Tongue (tissue), 2 donors: ENCODE measurements around the gene SERTAD2. TPM values are rescaled to one million over a fixed set of nuclear protein-coding genes. Genes with fewer than 3 reads are reported as not detected.

ENCODE experiments used
- DNase-seq: peaks from one replicate; pipeline ENCODE4 v3.0.0-alpha.2; 2015
- total RNA-seq: library from RNA; depleted of rRNA; stranded (reverse); fragments of >200 nt; gene quantifications from one replicate; pipeline ENCODE4 v1.2.3, GENCODE V29; 2014

Gene SERTAD2
- total RNA-seq, 1 donor from 2014 or later, result 15.6 TPM

DNA sequence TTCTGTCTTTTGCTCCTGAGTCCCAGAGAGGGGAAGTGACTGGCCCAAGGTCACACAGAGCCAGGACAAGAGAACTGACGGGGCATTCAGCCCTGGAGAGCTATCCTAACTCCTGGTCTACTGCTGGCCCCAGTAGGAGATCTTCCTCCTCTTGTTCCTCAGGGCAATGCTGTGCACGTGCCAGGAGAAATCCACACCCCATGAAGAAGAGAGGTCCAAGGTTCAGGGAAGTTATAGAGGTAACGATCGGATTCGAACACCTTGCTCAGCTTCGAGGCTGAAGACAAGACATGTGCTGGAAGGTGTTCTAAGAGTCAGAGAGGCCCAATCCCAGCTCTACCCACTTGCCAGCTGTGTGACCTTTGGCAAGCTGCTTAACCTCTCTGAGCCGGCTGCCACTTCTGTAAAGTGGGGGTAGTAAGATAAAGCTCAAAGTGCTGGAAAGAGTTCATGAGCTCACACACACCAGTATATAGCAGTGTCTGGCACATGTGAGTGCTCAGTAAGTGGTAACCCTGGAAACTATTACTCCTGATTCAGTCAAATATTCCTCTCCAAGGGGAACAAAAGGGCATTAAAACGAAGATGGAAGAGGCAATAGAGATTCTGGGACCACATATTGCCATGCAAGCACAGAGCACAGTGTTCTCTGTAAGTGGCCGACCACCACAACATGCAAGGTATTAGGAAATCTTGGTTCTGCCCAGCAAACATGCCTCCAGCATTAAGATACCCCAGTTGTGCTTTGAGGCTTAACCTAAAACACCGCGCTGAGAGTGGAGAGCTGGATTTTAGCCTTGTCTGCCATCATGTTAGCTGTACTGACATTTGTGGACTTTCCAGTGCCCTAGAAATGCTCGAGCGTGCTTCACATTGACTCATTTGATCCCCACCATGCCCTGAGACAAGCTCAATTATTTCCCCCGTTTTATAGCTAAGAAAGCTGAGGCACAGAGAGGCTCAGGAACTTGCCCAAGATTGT lies 25.6 kb downstream of the SERTAD2 start:
- no peak for DNase-seq

DNA sequence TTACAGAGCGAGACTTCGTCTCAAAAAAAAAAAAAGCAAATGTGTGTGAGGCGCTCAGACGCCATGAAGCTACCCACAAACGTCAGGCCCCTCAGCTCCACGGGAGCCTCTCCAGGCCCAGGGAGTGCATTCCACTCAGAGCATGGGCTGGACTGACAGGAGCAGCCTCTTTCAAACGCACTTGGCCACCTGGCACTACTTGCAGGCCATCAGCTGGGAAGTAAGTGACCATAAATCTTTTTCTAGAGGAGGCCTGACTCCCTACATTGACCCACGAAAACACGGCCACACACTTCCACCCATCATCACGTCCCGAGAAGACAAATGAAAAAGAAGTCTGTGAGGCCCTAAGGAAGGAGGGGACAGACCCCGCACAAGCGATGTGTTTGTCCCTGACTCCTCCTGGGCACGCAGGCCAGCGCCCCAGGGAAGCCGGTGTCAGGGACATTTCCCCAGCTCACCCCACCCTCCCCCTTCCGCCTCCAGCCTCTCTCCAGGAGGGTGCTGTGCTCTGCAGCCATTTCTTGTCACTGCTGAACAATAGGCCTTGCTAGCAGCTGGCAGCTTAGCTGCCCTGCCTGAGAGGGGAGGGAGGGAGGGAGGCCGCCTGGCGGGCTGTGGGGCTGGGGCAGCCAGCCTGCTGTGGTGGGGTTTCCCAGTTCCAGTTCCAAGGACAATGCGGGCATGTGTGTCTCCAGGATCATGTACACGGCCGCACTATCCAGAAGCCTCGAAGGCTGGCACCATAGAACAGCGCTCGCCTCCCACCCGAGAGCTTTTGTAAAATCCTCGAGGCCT lies 26.6 kb downstream of the SERTAD2 start:
- peak; percentile 79 for DNase-seq

DNA sequence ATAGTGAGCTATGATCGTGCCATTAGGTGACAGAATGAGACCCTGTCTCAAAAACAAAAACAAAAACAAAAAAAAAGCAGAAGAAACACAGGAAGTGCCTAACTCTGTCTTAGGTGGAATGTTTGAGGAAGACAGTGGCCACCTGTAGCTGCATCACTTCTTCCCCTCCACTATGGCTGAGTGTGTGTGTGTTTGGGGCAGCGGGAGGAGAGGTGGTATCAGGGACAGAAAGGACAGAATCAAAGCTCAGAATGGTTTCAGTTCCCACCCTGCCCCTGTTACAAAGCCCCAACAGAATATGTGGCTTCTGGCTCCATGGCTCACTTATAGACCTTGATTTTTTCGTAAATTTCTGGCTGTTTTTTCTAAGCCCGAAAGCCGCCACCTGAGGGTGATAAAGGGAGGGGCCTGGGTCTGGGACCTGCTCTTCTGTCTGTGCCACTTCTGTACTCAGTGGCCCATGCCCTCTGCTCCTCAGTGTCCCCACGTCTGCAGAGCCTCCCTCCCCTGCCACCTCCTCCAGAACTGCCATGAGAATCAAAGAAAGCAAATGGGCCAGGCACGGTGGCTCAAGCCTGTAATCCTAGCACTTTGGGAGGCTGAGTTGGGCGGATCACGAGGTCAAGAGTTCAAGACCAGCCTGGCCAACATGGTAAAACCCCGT lies 27.4 kb downstream of the SERTAD2 start:
- no peak for DNase-seq

DNA sequence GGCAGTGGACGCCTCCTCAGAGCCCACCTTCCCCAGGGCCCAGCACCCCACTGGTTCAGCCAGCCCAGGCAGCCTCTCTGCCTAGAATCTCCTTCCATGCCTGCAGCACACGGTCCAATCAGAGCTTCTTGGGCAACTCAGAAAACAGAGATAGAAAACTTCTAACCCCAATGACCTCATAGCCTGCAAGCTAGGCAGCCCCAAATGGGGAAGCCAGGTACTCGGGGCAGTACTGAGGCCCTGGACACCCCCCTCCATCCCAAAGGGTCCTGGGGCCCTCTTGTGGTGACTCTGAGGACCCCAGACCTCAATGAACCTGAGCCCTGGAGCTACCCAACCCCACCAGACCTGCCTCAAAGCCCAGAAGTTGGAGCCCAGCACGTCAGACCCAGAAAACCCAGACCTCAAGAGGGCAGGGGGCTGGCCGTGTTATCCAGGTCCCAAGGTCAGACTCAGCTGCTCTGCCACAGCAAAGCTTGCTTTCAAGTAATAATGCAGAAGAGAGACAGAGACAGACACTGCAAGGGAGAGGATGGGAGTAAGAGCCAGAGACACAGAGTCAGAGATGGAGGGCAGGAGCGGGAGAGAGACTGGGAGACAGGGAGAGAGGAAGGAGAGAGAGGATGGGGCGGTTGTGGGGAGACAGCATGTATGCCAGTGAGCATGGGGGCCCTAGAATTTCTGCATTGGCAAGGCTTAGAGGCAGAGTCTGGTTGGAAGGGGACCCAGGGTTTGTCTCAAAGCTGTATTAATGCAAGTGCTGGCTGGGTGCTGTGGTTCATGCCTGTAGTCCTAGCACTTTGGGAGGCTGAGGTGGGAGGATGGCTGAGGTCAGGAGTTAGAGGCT lies 28.2 kb downstream of the SERTAD2 start:
- no peak for DNase-seq

DNA sequence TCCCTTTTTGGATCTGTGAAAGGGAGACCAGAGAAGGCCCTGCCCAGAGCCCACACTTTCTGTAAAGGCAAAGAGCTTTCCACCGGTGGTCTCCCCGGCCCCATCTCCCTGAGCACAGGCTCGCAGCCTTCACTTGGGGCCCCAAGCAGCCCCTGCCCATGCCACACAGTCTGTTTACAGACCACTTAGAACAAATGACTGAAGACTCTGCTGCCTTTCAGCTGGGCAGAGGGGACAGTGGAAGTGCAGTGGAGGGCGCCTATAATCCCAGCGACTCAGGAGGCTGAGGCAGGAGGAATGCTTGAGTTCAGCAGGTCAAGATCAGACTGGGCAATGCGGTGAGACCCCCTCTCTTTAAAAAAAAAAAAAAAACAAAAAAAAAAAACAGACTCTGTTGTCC lies 28.9 kb downstream of the SERTAD2 start:
- no peak for DNase-seq

DNA sequence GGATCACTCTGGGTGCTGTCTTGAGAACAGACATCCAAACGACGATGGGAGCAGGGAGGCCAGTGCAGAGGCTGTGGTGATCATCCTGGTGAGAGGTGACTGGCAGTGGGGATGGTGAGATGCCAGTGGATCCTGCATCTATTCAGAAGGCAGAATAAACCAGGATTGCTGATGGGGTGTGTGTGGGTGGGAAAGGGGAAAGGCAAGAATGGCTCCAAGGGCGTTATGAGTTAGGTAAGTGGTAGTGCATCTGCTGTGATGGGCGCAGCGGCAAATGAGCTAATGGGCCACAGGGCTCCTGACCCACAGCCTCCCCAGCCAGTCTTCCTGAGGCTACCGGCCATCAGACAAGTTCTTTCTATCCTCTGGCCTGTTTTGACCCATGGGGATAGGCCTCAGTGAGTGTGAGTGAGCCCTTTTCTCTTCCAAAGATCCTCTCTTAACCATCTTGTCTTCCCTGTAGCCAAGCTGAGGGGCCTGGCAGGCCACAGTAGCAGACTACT lies 29.6 kb downstream of the SERTAD2 start:
- no peak for DNase-seq

DNA sequence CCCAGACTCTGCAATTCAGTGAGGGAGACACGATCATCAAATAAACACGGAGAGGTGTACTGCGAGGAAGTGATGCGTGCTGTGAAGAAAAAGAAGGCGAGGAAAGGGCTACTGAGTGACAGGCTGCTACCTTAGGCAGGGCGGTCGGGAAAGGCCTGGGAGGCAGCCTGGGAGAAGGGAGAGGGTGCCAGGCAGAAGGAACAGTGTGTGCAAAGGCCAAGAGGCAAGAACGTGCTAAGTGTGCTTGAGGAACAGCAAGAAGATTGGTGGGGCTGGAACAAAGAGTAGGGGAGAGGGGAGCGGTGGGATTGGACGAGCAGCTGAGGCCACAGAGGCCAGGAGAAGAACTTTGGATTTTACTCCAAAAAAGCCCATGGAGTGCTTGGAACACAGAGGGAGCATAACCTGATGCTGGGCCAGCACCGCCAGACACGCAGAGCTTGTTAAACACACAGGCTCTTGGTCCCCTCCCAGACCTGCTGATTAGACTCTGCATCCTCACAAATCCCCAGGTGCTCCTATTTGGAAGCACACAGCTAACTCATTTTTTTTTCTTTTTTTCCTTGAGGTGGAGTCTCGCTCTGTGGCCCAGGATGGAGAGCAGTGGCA lies 30.4 kb downstream of the SERTAD2 start:
- DNase-seq, result no peak

DNA sequence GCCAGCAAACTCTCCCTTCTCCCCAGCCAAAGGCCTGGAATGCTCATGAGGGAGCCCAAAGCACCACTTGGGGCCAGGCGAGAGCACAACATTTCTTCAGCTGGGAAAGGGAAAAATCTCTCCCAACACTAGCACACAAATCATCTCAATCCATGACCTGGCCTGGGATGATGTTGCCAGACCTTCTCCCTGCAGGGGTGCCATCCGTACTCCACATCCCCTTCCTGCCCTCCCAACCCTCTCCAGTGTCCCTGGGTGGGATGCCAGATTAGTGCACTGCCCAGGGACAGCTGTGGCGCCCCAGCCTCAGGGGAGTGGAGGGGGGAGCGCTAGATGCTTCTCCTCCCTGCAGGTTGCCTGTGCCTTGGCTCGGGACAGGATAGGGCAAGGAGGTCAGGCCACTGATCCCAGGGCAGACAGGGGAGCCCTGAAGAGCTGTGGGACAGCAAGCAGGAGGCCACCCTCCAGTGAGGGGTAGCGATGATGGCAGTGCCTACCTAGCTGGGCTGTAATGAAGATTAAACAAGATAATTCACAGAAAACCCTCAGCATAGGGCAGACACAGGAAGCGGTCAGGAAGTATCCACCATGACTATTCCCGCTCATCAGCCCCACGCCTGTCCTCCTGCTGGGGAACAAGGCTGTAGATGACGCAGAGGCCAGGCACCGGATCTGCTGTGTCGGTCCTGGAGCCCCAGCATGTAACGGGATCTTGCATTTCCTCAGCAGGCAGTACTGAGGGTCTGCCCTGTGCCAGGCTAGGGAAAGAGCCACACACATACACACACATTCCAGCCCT lies 31.1 kb downstream of the SERTAD2 start:
- peak; percentile 53 for DNase-seq

DNA sequence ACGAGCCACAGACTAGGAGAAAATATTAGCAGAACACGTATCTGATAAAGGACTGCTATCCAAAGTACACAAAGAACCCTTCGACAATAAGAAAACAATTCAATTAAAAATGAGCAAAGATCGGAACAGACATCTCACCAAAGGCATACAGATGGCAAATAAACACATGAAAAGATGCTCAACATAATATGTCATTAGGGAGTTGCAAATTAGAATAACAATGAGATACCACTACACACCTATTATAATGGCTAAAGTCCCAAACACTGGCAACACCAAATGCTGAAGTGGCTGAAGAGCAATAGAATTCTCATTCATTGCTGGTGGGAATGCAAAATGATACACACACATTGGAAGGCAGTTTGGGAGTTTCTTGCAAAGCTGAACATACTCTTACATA lies 33.1 kb downstream of the SERTAD2 start:
- DNase-seq, result no peak

DNA sequence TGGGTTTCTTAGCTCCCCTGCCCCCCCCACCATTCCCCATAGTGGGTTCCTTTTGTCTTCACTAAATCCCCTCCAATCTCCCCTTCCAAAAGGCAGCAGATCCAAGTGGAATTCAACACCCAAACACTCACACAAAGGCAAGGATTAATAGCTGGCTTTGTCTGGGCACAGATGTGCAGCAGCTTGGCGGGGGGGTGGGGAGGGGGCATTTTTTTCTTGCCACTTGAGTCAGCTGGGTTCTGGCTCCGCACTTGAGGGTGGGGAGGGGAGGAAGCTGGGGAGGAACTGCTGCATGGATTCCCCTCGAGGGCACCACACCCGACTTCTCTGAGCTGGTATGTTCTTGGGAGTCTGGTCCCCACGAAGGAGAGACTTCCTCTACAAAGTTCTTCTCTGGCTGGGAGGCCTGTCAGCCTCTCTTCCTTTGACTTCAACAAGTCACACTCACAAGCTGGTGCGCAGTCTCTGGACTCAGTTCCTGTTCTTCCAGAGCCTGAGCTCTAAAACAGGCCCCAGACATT lies 36.0 kb downstream of the SERTAD2 start:
- peak; percentile 79 for DNase-seq

DNA sequence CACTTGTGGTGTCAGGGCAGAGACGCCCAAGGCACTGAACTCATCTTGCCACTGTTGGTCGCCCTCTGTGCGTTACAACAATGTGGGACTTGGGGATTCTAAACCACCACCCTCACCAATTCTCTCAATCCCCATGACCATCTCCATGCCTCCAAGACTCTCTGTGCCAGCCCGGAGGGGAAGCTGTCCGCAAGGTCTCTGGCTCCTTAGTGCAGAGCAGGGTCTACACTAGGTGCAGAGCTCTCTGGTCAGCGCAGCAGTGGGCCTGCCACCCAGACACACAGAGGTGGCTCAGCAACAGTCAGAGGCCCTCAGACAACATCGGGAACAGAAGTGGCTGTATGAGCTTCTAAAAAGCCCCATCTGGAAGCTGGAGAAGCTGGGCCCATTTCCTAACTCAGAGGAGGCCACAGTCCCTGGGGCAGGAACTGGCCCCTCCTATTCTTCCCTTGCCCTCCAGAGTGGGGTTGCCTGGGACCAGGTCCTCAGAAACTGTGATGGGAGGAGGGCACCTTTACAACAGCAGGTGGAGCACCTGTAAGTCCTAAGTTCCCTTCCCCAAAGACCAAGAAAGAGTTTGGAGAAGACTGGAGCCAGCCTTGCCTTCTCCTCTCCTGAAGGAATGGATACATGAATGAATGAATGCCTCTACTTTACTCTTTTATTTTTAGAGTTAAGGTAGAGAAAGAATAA lies 37.7 kb downstream of the SERTAD2 start:
- DNase-seq, result no peak

DNA sequence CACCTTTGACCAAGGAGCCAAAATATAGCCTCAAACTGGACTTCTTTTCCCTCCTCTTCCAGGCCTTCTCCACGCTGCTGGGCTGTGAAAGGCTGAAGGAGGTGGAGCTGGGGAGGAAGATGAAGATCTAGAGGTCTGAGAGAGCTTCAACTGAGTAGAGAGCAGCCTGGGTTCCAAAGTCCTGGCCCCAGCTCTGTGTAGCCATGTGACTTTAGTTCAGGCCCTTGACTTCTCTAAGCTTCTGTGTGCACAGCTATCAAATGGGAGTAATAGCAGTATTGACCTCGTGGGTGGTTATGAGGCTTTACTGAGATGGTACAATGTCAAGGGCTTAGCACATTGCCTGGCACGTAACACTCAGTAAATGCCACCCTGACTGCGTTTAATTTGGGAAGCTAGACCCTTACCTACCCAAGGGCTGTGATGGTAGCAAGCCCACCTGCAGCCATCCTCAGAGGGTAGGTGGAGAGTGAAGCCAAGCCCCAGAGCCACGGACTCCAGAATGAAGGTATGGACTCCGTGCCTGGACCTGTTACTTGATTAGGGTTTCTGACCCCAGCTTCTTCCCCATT lies 38.4 kb downstream of the SERTAD2 start:
- DNase-seq, result no peak

DNA sequence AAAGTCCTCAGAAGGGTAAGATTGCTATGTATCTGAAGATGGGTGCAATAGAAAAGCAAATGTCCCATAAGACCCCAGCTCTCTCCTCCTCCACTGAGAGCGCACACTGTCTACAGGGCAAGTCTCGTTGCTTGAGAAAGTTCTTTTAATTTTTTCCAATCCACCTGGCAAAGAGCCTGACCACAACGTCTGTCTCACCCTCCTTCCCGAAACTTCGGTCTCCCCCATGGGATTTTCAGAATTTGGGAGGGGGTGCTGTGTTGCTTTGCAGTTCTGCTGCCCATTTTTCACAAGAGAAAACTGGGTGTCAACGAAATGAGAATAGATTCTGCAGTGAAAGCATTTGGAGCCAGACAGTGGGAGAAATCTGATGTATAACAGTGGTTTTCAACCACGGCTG lies 40.4 kb downstream of the SERTAD2 start:
- DNase-seq, result no peak

DNA sequence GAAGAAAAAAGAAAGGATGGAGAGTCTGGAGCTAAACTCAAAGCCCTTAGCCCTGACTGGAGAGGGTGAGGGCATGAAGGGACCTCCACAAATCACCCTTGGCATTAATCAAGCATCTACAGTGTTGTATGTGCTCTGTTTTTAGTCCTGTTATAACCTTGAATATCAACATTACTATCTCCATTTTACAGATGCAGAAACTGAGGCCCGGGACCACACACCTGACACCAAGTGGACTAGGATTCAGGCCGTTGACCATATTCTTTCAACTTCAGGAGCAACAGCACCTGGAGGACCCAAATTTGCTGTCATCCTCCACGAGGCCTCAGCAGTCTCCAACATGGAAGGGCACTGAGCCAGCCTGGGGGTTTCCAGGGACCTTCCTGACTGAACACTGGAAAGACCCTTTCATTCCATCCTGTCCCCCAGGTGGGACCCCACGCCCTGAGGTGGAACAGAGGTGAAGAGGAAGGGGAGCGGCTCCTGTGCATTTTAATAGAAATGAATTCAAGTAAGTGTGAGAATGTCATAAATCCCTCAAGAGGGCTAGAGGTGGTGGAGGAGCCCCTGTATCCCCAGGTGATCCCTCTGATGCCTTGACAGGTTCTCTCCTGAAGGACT lies 41.0 kb downstream of the SERTAD2 start:
- no peak for DNase-seq

DNA sequence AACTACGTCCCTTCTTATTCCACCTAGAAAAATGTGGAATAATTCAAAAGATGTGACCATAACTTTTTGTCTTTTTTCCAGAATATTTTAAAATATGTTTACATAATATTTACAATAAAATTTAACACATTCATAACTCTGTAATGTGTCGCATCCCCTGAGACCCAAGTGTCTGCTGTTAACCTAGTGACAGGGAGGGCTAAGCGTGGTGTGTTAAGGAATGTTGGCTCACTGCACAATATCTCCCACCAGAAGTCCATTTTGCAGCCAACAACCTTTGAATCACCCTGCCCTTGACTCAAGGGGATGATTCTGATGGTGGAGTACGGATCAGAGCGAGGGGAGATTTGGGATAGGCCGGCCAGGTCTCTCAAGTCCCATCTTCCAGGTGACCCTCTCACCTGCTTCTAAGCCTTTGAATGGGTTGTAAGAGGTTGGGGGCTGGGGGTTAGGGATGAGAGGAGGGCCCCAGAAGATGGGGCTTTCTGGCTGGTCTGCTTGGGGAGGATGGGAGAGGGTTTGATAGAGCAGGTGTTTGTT lies 43.3 kb downstream of the SERTAD2 start:
- DNase-seq, result no peak

DNA sequence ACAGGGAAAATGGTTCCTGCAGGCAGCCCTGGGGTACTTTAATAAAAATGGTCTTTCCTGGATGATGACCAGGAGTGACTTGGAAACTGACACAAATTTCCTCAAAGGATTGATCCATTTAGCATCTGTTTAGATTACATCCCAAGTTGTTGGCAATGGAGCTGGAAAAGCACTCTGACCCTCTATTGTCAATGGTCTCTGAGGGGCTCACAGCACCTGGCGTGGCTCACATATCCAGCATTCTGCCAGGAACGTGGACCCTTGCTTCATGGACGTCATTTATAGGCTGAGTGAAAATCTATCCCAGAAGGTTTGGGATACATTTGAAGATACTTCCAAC lies 43.8 kb downstream of the SERTAD2 start:
- peak; percentile 64 for DNase-seq

DNA sequence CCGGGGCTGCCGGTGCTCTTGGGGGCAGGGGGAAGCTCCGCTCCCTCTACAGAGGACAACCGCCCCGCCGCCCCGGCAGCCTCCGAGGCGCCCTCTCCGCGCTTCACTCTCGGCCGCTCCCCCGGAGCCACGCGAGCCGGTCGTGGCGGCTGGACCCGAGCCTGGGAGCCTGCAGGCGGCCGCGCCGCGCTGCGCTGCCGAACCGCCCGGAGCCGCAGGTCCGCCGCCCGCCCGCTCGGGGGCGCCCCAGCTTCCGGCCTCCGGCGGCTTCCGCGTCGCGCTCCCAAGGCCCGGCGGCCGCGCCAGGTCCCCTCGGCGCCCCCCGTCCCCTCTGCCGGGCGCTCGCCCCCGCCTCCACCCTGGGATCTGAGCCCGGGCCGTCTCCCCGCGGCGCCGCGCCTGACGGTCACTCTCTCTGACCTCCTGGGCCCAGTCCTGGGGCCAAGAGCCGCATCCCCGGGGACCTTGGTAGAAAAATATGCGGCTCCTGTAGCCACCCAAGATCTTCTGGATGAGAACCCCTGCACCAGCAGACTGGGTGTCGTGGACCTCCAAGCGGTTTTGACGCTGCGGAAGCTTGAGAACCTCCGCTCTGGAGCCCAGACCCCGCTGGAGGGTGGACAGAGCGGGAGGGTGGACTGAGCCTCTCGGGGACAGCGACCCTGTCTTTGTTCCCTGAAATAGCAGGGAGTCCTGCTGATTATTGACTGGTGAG lies 44.3 kb downstream of the SERTAD2 start:
- DNase-seq, result peak; percentile 63

DNA sequence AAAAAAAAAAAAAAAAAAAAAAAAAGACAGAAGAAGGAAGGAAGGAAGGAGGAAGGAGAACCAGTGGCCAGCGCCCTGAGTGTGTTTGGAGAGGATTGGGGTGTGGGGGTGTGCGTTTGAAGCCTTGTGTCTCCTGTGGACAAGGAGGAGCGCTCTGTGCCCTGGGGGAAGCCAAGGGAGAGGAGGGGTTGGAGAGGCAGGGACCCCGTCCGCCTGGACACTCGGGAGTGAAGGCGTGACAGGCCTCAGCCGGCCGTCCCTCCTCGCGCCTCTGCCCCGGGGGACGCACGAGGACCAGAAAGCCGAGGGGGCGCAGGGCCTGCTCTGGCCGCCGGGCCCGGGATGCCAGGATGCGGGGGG lies 44.9 kb downstream of the SERTAD2 start:
- no peak for DNase-seq
